ENCODE results near the gene HK1. TPM values are rescaled to one million over a fixed set of nuclear protein-coding genes. Genes with fewer than 3 reads are reported as not detected.
"Not testable (repeated sequence)": the region's sequence is repeated elsewhere in the genome, so short reads cannot be mapped to it uniquely, and the experiment has no call there.

The HK1 gene
- total and polyA plus RNA-seq, 2 donors (not counting 1 experiment from before 2014, with no cell fraction given), result 60.6 to 172 TPM

DNA sequence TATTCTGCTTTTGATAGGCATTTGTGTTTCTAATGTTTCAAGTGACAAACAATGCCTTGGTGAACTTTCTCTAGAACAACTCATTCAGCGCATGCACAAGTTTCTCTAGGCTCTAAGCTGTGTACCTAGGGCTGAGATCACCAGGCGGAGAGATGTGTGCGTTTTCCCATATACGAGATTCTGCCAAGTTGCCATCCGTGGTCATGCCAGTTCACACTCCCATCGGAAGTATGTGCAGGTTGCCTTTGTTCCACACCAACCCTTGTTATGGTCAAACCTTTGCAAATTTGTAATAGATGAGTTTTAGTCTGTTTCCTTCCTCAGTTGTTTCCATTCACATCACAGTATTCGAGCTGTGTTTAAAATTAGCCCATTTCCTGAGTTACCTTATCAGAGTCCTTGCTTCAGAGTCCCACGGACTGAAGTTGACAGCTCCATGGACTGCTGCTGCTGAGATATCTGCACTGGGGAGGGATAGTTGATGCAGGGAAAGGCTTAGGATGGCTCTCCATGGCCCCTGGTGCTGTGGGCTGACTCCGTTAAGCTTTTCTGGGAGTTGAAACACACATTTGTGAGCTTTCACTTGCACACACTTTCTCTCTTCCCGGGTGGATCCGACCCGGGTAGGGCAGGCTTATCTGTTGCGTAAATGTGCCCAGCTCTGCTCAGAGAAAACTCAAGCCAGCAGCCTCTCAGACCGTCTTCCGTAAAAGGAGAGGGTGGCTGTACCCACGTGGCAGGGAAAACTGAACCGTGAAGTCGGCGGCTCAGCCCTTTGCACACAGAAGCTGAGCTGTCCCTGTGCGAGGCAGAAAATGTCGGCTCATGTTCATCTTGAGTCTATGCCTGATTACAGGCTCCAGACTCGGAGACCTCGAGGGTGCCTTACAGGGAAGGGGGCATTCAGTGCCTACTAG is 49.4 kb downstream of the HK1 start:
- H4K20me1 ChIP-seq (ENCODE audit: control insufficient read depth, extremely low read depth, insufficient read depth, low read length), result no peaks in the 10 kb centered on the region
- no peaks in the 10 kb centered on the region for H3K27me3 ChIP-seq (ENCODE audit: control insufficient read depth, insufficient read depth, low read length)
- H3K36me3 ChIP-seq (ENCODE audit: control insufficient read depth, insufficient read depth, low read length), result peaks cover 4% of the 10 kb centered on the region
- H3K9me3 ChIP-seq (ENCODE audit: control insufficient read depth, insufficient read depth, low read depth, low read length), result no peaks in the 10 kb centered on the region
- peak overlapping the region; percentile 15 for H3K27ac ChIP-seq (ENCODE audit: insufficient read depth, low read length)
- peaks cover 84% of the 10 kb centered on the region for H3K79me2 ChIP-seq (ENCODE audit: control insufficient read depth, insufficient read depth, low read length)
- H3K9ac ChIP-seq (ENCODE audit: insufficient read depth, low read length), result no peak overlapping the region
- peak overlapping the region; percentile 65 for H3K4me2 ChIP-seq (ENCODE audit: extremely low read depth, insufficient read depth, low read length)
- H2AFZ ChIP-seq (ENCODE audit: low read length), result no peak overlapping the region
- peak; percentile 73 to 81 for DNase-seq (ENCODE audit: low read depth in 2 of 2)
- no peak for TF ChIP-seq EZH2 (IDR thresholded peaks at IDR 0.05; ENCODE audit: low read length, missing control alignments)
- TF ChIP-seq, protein P1, sequence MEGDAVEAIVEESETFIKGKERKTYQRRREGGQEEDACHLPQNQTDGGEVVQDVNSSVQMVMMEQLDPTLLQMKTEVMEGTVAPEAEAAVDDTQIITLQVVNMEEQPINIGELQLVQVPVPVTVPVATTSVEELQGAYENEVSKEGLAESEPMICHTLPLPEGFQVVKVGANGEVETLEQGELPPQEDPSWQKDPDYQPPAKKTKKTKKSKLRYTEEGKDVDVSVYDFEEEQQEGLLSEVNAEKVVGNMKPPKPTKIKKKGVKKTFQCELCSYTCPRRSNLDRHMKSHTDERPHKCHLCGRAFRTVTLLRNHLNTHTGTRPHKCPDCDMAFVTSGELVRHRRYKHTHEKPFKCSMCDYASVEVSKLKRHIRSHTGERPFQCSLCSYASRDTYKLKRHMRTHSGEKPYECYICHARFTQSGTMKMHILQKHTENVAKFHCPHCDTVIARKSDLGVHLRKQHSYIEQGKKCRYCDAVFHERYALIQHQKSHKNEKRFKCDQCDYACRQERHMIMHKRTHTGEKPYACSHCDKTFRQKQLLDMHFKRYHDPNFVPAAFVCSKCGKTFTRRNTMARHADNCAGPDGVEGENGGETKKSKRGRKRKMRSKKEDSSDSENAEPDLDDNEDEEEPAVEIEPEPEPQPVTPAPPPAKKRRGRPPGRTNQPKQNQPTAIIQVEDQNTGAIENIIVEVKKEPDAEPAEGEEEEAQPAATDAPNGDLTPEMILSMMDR (conservative IDR thresholded peaks at IDR 0.05 in 1 of 2, IDR thresholded peaks at IDR 0.05 in 1 of 2; ENCODE audit: low read depth in 1 of 2, low read length in 2 of 2), result no peak
- H3K4me1 ChIP-seq (ENCODE audit: control insufficient read depth, extremely low read depth, insufficient read depth, low read length), result peaks cover 5% of the 10 kb centered on the region
- peak overlapping the region in 2 of 4 experiments; percentile 13 to 27 for H3K4me3 ChIP-seq (replicated peaks in 1 of 4; ENCODE audit: control extremely low read depth in 1 of 4, insufficient read depth in 1 of 4, low read depth in 3 of 4, low read length in 4 of 4)

DNA sequence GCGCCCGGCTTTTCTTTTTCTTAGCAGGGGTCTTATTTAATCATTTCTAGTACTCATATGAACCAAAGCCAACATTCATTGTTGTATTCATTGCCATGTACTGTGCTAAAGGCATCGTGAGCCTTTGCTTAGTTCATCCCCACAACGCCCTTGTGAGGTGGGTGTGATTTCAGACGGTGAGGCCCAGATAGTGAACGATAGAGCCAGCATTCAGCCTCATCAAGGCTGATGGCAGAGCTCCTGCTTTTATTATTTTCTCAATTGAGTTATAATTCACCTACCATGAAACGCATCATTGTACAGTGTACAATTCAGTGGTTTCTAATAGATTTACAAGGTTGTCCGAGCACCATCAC is 50.1 kb downstream of the HK1 start:
- H3K36me3 ChIP-seq (ENCODE audit: control insufficient read depth, insufficient read depth, low read length), result peaks cover 6% of the 10 kb centered on the region
- H3K4me3 ChIP-seq (replicated peaks in 1 of 4; ENCODE audit: control extremely low read depth in 1 of 4, insufficient read depth in 1 of 4, low read depth in 3 of 4, low read length in 4 of 4), result peak overlapping the region in 2 of 4 experiments; percentile 4 to 27
- H3K79me2 ChIP-seq (ENCODE audit: control insufficient read depth, insufficient read depth, low read length), result peaks cover 84% of the 10 kb centered on the region
- no peak overlapping the region for H2AFZ ChIP-seq (ENCODE audit: low read length)
- H3K4me1 ChIP-seq (ENCODE audit: control insufficient read depth, extremely low read depth, insufficient read depth, low read length), result peaks cover 9% of the 10 kb centered on the region
- DNase-seq (ENCODE audit: low read depth in 2 of 2), result no peak
- H3K4me2 ChIP-seq (ENCODE audit: extremely low read depth, insufficient read depth, low read length), result peak overlapping the region; percentile 65
- TF ChIP-seq, protein P1 (conservative IDR thresholded peaks at IDR 0.05 in 1 of 2, IDR thresholded peaks at IDR 0.05 in 1 of 2; ENCODE audit: low read depth in 1 of 2, low read length in 2 of 2), result no peak
- TF ChIP-seq EZH2 (IDR thresholded peaks at IDR 0.05; ENCODE audit: low read length, missing control alignments), result no peak
- H3K9ac ChIP-seq (ENCODE audit: insufficient read depth, low read length), result no peak overlapping the region
- peak overlapping the region; percentile 15 for H3K27ac ChIP-seq (ENCODE audit: insufficient read depth, low read length)
- no peaks in the 10 kb centered on the region for H4K20me1 ChIP-seq (ENCODE audit: control insufficient read depth, extremely low read depth, insufficient read depth, low read length)
- H3K9me3 ChIP-seq (ENCODE audit: control insufficient read depth, insufficient read depth, low read depth, low read length), result no peaks in the 10 kb centered on the region
- H3K27me3 ChIP-seq (ENCODE audit: control insufficient read depth, insufficient read depth, low read length), result no peaks in the 10 kb centered on the region

DNA sequence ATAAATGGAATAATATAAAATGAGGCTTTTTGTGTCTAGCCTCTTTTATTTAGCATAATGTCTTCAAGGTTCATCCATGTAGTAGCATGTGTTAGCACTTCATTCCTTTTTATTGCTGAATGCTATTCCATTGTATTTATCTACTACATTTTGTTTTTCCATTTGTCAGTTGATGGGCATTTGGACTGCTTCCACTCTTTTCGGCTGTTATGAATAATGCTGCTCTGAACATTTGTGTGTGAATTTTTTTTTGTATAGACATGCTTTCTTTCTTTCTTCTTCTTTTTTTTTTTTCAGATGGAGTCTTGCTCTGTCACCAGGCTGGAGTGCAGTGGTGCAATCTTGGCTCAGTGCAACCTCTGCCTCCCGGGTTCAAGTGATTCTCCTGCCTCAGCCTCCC is 50.6 kb downstream of the HK1 start:
- H3K27me3 ChIP-seq (ENCODE audit: control insufficient read depth, insufficient read depth, low read length); H3K4me1 ChIP-seq (ENCODE audit: control insufficient read depth, extremely low read depth, insufficient read depth, low read length); H3K36me3 ChIP-seq (ENCODE audit: control insufficient read depth, insufficient read depth, low read length); H4K20me1 ChIP-seq (ENCODE audit: control insufficient read depth, extremely low read depth, insufficient read depth, low read length); H3K9me3 ChIP-seq (ENCODE audit: control insufficient read depth, insufficient read depth, low read depth, low read length); DNase-seq (ENCODE audit: low read depth in 2 of 2); H3K4me2 ChIP-seq (ENCODE audit: extremely low read depth, insufficient read depth, low read length); H3K27ac ChIP-seq (ENCODE audit: insufficient read depth, low read length); H3K4me3 ChIP-seq (replicated peaks in 1 of 4; ENCODE audit: control extremely low read depth in 1 of 4, insufficient read depth in 1 of 4, low read depth in 3 of 4, low read length in 4 of 4); H2AFZ ChIP-seq (ENCODE audit: low read length); H3K9ac ChIP-seq (ENCODE audit: insufficient read depth, low read length): not testable (repeated sequence)
- H3K79me2 ChIP-seq (ENCODE audit: control insufficient read depth, insufficient read depth, low read length), result peaks cover 82% of the 10 kb centered on the region
